GM19023 (cell line): ENCODE measurements around the gene PES1.
"Not testable (repeated sequence)": the region's sequence is repeated elsewhere in the genome, so short reads cannot be mapped to it uniquely, and the experiment has no call there.

Experiments
- ATAC-seq: cut with Tn5 transposase; IDR thresholded peaks from one replicate; pipeline ENCODE4 v1.9.1; 2021; ENCODE audit warnings: mild to moderate bottlenecking, moderate library complexity; ENCODE audit not compliant: unreplicated experiment

The PES1 gene

DNA sequence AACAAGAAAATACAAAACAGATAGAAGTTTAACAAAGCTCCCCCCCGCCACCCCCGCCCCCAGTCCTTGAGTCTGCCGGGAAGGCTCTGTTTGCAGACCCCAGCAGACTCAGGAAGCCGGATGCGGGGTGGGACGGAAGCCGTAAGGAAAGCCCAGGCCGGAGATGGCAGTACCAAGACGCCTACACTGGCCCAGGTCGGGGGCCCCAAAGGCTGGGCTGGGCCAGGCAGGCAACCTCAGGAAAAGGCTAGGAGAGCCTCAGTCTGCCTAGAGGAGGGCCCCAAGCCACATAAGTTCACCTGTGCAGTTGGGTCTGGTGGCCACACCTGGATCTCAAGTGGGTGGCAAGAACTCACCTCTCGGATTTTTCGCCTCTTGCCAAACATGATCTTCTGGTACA, 13.2 kb downstream of the PES1 start:
- ATAC-seq: no peak

DNA sequence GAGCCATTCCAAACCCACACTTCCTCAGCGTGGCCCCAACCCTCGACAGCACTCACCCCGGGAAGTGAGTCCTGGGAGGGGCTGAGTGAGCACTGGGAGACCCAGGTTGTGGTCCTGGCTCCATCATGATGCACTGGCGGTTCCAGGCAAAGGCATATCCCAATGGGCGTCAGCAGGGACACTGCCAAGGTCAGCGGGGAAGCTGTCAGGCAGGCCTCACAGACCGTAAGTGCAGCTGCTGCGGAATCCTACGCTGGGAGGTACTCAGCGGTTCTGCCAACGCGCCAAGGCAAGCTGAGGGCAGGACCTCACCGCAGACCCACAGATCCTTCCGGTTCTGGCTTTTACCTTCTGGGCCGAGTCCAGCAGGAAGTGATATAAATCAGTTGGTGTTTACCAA, 15.9 kb downstream of the PES1 start:
- ATAC-seq: no peak

DNA sequence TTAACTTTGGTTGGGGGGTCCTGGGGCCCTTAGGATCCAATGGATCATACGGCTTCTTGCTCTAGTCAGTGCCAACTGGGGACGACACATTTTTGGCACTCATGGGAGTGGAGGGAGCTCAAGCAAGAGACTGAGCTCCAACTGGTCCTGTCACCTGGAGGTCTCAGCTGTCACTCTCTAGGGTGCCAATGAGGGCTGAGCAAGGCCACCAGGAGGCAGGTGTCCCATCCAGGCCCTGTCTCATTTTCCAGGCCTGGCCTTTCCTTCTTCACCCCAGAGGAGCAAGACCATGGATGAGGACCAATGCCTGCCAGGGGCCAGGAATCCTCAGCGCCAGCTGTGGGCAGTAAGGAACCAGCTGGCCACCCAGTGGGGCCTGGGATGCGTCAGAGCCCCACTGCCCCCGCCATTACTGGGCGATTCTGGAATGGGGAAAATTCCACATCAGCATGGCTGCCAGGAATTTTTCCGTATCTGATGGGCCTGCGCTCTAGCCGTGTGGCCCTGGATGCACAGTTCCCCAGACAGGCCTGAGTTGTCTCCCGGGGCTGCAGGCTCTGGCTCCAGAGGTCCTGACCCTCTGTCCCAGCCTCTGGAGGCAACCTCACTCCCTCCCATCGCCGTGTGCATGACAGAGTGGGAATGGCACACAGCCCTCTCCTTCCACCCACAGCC, 16.6 kb downstream of the PES1 start:
- no peak for ATAC-seq

DNA sequence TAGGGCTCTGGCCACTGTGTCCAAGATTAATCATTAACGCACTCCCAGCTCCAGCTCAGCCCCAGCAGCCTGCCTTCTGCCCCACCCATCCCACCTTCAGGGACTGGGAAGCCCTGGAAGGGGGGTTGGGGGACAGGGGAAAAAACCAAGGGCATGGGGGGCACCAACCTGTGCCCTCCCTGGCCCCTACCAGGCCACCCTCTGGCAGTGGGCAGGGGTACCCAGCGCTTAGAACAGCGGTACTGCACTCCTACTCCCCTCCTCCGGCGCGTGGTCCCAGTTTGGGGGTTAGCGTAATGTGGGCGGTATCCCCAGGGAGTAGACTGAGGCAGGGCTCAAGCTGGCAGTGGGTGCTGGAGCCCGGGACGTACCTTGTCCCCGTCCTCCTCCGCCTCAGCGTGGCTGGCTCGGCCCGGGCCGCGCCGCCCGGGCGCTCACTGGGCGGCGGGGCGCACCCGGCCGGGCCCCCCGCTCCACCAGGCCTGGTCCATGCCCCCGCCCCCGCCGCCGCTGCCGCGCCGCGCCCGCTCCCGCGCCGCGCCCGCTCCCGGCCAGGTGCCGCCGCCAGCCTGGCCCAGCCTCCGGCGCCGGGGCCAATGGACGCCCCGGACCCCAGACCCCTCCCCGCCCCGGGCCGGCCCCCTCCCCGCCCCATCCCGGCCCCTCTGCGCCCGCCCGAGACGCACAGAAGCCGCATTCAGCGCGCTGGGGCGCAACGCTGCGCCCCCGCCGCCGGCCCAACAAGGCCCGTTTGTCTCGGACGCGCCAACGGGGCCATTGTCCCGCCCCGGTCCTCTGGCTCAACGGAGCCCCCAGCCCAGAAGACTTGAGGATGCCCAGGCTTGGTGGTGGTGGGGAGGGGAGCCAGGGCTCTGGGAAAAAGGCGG, 17.4 kb downstream of the PES1 start, which contains the start of gene GAL3ST1:
GAL3ST1 (minus strand) TSS at position 571 of the 887 bp plus-strand sequence. CDS start 17,273 bp downstream, outside the sequence.
- no peak for ATAC-seq

DNA sequence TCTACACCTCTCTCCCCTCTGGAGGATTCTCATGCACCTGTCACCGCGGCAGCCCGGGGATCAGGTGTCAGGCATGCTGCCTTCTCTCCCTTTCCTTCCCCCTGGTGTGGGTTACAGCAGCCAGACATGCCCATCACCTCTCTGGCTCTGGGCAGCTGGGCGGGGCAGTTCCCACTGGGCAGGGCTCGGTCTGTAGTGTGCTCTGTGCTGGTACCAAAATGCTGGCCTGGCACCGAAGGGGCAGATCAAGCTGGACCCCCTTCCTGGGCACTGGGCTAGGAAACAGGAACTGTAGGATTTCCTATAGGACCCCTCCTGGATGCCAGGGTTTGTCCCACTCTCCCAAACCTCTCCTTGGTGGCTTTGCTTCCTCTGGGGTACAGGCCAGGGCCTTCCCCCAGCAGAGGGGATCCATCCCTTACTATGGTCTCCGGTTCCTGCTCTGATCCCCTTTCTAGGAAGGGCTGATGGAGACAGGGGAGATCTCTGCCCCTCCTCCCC, 18.1 kb downstream of the PES1 start:
- ATAC-seq: no peak

DNA sequence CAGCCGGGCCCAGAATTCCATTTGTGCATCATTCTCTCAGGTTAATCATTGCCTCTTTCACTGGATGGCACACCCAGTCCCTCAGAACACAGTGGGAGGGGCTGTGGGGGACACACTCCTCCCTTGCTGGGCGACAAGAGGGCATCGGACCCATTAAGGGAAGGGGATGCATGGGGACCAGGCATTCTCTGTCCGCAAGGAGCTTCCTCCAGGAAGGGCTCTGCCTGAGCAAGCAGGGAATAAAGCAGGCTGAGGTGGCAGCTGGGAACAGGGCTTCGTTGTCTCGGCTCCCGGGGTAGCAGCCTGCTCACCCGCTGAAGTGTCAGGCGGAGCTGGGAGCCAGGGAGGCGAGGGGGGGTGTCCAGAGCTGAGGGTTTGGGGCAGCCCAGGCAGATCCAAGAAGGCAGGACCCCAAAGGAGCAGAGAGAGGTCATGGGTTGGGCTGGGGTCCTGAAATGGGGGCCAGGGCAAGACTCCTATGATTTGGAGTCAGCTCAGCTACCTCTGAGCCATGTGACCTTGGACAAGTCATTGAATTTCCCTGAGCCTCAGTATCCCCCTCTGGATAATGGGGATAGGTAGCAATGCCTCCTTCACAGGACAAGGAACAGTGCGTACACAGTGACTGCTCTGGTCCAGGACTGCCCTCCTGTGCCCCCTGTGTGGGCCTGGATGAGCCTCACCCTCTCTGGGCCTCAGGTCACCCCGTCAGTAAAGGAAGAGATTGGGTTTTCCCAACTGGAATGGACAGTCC, 18.7 kb downstream of the PES1 start:
- ATAC-seq: no peak

DNA sequence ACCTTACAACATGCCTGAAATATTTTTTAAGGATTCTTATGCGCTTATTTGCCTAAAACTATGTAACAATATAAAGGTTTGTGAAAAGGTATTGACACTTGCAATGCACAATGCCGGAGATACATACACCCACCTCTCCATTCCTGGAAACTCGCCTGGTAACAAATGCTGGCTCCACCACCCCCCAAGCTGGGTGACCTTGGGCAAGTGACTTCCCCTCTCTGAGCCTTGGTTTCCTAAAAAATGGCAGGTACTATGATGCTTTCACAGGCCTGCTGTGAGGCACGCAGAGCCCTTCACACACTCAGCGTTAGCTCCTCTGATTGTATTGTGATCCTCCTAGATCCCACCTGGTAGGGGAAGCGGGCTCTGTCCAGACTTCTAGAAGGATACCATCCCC, 19.5 kb downstream of the PES1 start:
- ATAC-seq: no peak

DNA sequence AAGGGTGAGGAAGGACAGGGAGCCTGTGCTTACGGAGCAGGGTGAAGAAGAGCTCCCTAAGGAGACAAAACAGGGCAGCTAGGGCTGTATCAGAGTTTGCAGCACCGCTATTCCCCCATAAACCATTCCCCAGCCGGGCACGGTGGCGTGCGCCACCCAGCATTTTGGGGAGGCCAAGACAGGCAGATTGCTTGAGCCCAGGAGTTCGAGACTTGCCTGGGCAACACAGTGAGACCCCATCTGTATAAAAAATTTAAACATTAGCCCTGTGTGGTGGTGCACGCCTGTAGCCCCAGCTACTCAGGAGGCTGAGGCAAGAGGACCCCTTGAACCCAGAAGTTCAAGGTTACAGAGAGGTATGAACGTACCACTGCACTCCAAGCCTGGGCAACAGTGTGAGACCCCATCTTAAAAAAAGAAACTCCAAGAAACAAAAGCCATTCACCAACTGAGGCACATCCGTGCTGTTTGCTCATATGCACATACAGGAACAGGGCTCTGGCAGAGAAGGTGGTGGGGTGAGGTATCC, 22.0 kb downstream of the PES1 start:
- no peak for ATAC-seq

DNA sequence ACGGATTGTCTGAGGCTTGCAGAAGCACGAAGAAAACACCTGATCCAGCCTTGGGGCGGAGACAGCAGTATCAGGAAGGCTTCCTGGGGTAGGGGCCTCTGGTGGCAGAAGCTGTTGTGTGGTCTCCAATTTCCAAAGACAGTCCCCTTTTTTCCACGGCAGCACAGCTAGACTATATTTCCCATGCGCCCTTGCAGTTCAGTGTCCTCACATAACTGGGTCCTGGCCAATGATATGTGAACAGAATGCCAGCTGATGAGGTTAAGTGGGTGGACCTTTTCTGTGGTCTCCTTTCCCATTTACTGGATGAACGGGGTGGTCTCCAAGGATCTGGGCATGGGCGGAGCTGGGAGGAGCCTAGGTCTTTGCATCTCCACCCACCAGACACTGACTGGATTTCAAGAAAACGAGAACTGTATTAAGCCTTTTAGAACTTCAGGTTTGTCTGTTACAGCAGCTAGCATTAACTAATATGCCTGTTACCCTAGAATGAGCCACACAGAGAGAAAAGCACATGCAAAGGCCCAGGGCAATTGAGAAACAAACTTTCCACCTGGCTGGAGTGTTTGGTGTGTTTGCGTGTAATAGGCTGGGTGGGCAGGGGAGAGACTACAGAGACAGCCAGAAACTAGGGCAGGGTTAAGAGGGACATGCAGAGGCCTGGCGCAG, 23.4 kb downstream of the PES1 start:
- ATAC-seq: no peak

DNA sequence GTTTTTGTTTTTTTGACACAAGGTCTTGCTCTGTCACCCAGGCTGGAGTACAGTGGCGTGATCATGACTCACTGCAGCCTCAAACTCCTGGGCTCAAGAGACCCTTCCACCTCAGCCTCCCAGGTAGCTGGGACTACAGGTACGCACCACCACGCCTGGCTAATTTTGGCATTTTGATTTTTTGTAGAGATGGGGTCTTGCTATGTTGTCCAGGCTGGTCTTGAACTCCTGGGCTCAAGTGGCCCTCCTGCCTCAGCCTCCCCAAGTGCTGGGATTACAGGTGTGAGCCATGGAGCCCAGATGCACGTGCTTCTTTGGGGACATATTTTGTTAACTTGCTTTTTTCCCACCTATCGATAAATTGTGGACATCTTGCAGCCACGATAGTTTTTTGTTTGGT, 24.4 kb downstream of the PES1 start:
- ATAC-seq: not testable (repeated sequence)

DNA sequence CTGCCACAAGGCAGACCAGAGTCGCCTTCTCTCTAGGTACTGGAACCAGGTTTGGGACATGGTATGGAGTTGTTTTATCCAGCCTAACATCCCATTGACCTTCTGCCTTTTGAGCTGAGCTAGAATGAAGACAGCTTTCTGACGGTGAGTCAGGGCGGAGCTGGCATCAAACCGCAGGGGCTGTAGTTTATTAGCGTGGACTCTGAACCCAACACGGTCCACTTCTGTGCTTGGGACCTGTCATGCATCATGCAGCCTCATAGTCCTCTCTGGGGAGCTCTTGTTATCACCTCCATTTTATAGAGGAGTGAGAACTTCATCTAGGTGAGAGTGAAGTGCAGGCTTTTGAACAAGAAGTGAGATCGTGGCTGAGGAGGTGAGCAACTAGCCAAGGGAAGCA, 25.6 kb downstream of the PES1 start:
- no peak for ATAC-seq

DNA sequence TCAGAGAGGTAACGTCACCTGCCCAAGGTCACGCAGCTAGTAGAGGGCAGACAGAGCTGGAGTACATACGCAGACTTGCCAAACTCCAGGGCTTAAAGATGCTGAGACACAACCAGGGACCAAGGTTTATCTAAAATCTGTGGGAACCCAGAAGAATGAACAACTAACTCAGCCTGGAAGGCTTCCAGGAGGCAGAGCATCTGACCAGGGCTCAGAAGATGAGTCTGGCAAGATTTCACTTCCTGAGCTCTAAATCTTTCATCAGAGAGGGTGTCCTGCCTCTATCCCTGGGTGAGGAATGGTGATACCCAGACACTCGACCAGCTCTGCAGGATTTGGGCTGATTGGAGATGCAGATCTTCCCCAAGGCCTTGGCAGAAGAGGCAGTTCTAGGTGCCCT, 26.4 kb downstream of the PES1 start:
- no peak for ATAC-seq

DNA sequence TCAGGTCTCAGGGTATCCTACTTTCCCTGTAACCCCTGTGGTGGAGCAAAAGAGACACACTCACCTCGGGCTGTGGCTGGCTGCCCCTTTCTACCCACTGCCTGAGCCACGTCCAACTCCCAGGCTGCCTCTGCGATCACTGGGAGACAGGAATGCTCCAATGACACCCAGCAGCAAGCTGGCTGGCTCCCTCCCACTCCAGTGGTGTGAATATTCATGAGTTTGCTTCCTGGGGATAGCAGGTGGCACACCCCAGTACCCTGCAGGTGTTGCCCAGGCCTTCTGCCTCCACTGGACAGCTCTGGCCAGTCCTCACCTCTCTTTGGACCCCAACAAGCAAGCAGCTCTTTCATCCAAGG, 27.0 kb downstream of the PES1 start:
- no peak for ATAC-seq

DNA sequence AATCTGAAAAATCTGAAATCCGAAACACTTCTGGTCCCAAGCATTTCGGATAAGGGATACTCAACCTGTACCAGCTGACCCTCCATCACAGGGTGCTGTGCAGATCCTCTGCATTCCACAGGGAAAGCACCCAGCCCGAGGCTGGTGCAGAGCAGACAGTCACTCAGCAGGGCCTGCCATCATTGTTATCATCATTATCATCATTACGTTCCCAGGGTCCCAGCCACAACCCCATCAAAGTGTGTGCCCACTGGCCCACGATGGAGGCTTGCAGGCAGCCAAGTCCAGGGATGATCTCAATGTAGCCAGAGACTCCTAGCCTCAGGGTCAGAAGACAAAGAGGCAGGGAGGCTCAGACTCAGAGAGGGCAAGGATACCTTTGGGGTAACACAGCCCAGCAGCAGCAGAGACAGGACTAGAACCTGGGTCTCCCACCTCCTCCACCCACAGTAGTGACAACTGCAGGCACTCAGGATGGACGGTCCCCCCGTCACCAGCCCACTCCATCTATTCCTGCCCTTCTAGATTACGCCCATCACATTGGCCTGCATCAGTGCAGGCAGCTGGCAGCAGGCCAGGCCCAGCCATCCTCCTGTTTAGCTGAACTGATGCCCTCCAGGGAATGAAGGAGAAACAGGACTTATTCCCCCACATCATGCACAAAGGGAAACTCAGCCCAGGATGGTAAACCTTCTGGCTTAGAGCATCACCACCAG, 27.5 kb downstream of the PES1 start:
- ATAC-seq: no peak

DNA sequence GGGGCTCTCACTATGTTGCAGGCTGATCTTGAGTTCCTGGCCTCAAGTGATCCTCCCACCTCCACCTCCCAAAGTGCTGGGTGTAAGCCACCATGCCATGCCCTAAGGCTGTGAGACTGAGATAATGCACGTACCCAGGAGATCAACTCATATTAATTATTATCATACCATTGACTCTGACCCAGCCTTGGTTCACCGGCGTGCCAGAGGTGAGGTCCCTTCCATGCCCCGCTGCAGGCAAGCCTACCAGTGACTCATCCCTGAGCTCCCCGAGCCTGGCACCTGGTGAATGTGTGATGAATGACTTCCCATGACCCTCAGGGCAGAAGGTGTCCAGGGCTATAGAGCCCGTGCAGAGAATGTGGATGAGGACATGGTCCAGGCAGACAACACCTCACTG, 29.3 kb downstream of the PES1 start:
- ATAC-seq: no peak

DNA sequence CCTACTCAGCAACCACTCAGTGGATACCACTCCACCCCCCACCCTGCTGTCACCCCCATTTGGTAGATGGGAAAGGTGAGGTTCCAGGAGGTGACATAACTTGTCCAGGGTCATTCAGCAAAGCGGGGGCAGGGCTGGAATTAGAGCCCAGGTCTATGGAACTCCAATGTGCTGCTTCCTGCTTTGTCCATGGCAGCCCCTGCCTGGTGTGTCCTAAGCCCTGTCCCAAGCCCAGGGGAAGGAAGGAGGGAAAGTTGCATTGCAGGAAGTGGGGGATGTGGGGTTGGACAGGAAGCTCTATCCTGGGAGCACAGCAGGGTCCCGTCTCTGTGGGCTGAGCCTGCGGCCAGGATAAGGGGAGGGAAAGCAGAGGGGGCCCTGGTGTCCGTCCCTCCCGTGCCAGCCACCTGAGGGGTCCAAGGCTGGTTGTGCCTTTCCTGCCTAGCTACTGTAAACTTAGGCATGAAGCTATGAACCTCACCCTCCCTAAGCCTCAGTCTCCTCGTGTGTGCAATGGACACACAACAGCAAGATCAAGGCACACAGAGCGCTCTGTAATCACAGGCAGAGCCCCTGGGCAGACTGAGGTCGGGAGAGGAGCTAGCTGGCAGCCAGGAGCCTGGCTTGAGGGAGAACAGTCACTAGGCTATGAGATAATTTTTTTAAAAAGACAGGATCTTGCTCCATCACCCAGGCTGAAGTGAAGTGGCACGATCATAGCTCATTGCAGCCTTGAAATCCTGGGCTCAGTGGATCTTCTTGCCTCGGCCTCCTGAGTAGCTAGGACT, 30.1 kb downstream of the PES1 start:
- ATAC-seq: no peak

DNA sequence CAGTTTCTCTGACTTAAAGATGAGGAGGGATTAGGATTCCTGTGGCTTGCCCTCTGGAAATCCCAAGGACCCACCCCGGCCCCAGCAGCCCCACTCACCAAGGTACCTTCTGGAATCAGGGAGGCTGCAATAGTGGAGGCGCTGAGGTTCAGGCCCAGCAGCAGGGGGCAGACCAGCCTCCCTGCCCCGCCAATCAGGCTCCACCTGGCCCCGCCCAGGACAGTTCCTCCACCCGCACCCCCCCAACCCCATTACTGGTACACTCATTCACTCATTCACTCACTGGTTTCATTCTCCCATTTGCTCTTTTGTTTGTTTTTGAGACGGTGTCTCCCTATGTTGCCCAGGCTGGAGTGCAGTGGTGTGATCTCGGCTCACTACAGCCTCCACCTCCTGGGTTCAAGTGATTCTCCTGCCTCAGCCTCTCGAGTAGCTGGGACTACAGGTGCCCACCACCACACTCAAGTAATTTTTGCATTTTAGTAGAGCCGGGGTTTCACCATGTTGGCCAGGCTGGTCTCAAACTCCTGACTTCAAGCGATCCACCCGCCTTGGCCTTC, 31.0 kb downstream of the PES1 start:
- ATAC-seq: not testable (repeated sequence)

DNA sequence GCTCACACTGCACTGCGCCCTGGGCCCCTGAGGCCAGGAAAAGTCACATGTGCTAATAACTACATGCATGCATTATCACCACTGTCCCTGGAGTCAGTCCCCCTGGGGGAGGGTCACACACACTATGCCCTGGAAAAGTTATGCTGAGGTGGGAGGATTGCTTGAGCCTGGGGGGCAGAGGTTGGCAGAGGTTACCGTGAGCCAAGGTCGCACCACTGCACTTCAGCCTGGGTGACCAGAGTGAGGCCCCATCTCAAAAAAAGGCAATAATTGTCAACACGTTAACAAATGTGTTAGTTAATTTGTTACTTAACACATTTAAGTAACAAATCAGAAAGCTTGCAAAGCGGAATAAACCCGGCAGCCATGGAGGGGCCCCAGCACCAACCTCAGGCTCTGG, 31.8 kb downstream of the PES1 start:
- ATAC-seq: no peak

DNA sequence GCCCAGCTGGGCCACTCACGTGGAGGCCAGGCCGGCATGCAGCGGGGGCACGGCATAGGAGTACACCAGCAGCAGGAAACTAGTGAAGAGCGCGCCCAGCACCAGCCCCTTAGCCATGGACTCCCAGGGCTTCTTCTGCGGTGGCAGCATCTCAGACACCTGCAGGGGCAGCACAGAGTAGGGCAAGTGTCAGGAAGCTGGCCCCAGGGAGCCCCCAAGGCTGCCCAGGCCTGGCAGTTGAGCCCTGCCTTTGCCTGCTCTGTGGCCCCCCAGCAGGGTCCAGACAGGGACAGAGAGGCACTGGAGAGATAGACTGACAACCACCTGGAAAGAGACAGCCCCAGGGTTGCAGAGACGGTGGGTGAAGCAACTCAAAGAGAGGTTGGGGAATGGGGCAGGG, 34.5 kb downstream of the PES1 start:
- ATAC-seq: no peak
